Brain microvascular endothelial cell (primary cell): Measurements from ENCODE around the gene IL34.

ENCODE experiments used
- DNase-seq: peaks from one replicate; pipeline ENCODE4 v3.0.0-alpha.2; 2020
- H3K27ac ChIP-seq: fragments of 250-450 bp; sonication (Bioruptor Pico); 2 replicates; pipeline ENCODE4 v1.5.1; 2020; ENCODE audit warnings: mild to moderate bottlenecking, moderate library complexity
- H3K27me3 ChIP-seq: fragments of 250-450 bp; sonication (Bioruptor Pico); replicated peaks from 2 replicates; pipeline ENCODE4 v1.5.1; 2020; ENCODE audit warnings: mild to moderate bottlenecking
- H3K36me3 ChIP-seq: fragments of 250-450 bp; sonication (Bioruptor Pico); replicated peaks from 2 replicates; pipeline ENCODE4 v1.5.1; 2020; ENCODE audit warnings: mild to moderate bottlenecking
- H3K4me3 ChIP-seq: 2 replicates; pipeline ENCODE4 v1.5.1; 2011; ENCODE audit warnings: low read depth, mild to moderate bottlenecking, control low read depth, low read length, moderate library complexity
- CTCF ChIP-seq: IDR thresholded peaks from 2 replicates; pipeline ENCODE4 v1.5.1; 2011; ENCODE audit warnings: low read depth, mild to moderate bottlenecking, moderate library complexity, low read length, control low read depth, inconsistent platforms; ENCODE audit errors: missing control alignments
- in situ Hi-C: cut with HindIII; loops from 2 replicates; pipeline ENCODE4 v1.10.0; 2017; ENCODE audit warnings: low sequenced_read_pairs, low pct_ligation_motif_present

IL34 gene

DNA sequence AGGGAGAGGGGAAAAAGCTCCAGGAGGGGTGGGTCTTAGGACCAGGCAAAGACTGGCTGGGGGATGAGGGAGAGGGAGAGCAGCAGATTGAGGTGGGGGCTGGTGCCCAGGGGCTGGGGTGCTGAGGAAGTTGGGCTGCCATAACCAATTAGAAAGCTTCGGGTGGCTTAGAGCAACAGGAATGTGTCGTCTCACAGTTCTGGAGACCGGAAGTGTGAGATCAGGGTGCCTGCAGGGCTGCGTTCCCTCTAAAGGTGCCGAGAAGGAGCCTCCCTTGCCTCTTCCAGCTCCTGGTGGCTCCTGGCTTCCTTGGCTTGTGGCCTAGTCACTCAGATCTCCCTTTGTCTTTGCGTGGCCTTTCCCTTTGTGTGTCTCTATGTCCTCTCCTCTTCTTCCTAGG is 2.2 kb downstream of the IL34 start:
- no peak for TF ChIP-seq CTCF
- Histone ChIP-seq H3K27me3 (no peaks in the 10 kb centered on the region), H3K4me3 (no peak overlapping the region), H3K36me3 (no peaks in the 10 kb centered on the region), H3K27ac (no peak overlapping the region)
- DNase-seq, result no peak
- in situ Hi-C loops, result no loop called here

DNA sequence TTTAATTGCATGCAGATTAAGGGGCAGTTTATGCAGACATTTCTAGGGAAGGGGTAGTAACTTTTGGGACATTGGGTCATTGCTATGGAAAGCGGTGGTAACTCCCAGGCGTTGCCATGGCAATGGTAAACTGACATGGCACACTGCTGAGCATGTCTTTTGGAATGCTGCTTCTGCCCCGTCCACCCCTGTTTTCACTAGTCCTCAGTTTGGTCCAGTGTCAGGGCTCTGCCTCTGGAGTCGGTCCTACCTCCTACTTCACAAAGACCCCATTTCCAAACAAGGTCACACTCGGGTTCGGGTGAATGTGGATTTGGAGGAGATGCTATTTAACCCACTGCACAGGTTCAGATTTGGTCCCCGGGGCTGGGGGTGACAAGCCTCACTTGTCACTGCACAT is 2.9 kb downstream of the IL34 start:
- TF ChIP-seq CTCF, result no peak
- no peaks in the 10 kb centered on the region for H3K27me3 ChIP-seq
- H3K36me3 ChIP-seq, result no peaks in the 10 kb centered on the region
- H3K27ac ChIP-seq, result no peak overlapping the region
- in situ Hi-C loops, result no loop called here
- no peak overlapping the region for H3K4me3 ChIP-seq
- peak; percentile 48 for DNase-seq

- TF ChIP-seq CTCF, result no peak
- no peak for DNase-seq
- Histone ChIP-seq H3K27me3 (no peaks in the 10 kb centered on the region), H3K4me3 (no peak overlapping the region), H3K36me3 (no peaks in the 10 kb centered on the region), H3K27ac (no peak overlapping the region)
- in situ Hi-C loops, result no loop called here
These were observed 3.9 kb downstream of the IL34 start for GRCh38 chr16:70650216-70650615.

DNA sequence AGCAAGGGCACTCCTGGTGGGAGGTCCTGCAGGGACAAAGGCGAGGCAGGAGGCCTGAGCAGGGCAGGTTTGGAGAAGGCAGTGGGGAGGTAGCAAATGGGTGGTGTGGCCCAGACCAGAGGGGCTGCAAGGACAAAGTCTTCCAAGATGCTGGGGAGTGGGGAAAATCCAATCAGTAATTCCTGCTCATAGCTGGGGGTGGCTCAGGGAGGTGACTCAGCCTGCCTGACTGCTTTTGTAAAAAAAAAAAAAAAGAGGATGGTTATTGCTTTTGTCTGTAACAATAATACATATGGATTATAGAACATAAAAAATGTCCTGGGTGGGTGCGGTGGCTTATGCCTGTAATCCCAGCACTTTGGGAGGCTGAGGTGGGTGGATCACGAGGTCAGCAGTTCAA is 5.2 kb downstream of the IL34 start:
- Histone ChIP-seq H3K4me3 (no peak overlapping the region), H3K27ac (no peak overlapping the region), H3K27me3 (no peaks in the 10 kb centered on the region), H3K36me3 (no peaks in the 10 kb centered on the region)
- no peak for DNase-seq
- no peak for TF ChIP-seq CTCF
- in situ Hi-C loops, result no loop called here

GRCh38 chr16:70652322-70652721 is 6.0 kb downstream of the IL34 start:
- Histone ChIP-seq H3K4me3 (no peak overlapping the region), H3K27me3 (no peaks in the 10 kb centered on the region), H3K27ac (no peak overlapping the region), H3K36me3 (no peaks in the 10 kb centered on the region)
- in situ Hi-C loops, result no loop called here
- no peak for TF ChIP-seq CTCF
- DNase-seq, result no peak

DNA sequence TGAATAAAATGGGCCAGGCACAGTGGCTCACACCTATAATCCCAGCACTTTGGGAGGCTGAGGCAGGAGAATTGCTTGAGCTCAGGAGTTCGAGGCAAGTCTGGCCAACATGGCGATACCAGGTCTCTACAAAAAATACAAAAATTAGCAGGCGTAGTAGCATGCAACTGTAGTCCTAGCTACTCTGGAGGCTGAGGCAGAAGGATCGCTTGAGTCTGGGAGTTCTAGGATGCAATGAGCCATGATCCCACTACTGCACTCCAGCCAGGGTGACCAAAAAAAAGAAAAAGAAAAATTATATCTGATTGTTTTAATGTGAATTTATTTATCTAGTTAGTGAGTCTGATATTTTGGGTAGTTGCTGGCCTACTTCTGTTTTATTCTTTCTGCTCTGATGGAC is 7.0 kb downstream of the IL34 start:
- TF ChIP-seq CTCF, result no peak
- H3K27ac ChIP-seq, result no peak overlapping the region
- no peak for DNase-seq
- H3K27me3 ChIP-seq, result no peaks in the 10 kb centered on the region
- H3K36me3 ChIP-seq, result no peaks in the 10 kb centered on the region
- no peak overlapping the region for H3K4me3 ChIP-seq
- in situ Hi-C loops, result no loop called here
